Measurements from ENCODE around the gene C4orf36. TPM values are rescaled to one million over a fixed set of nuclear protein-coding genes. Genes with fewer than 3 reads are reported as not detected.

Gene C4orf36
- total and polyA plus RNA-seq, 2 donors (not counting 1 experiment from before 2014, with no cell fraction given), result 0.24 TPM; not detected in 1

GRCh38 chr4:86927843-86928395 is 35.7 kb upstream of the C4orf36 start:
- H3K9me3 ChIP-seq (ENCODE audit: control extremely low read depth in 1 of 3, control insufficient read depth in 2 of 3, insufficient read depth in 1 of 3, low read length in 2 of 3), result no peaks in the 10 kb centered on the region
- Mint-ChIP-seq H3K9me3 (ENCODE audit: insufficient read depth) (no peaks in the 10 kb centered on the region), H3K4me1 (peaks cover 14% of the 10 kb centered on the region), H3K27ac (no peak overlapping the region), H3K27me3 (no peaks in the 10 kb centered on the region), H3K4me3 (no peak overlapping the region)
- H3K4me1 ChIP-seq (ENCODE audit: control insufficient read depth in 2 of 2, insufficient read depth in 2 of 2, low read length in 2 of 2), result peaks cover 10 to 13% of the 10 kb centered on the region in 2 donors
- no peaks in the 10 kb centered on the region for H4K20me1 ChIP-seq (ENCODE audit: control insufficient read depth, insufficient read depth, low read length, poor library complexity, severe bottlenecking)
- no peaks in the 10 kb centered on the region for H3K36me3 ChIP-seq (replicated peaks in 1 of 2; ENCODE audit: control extremely low read depth in 1 of 2, control insufficient read depth in 1 of 2, extremely low read depth in 1 of 2, insufficient read depth in 2 of 2, low read length in 1 of 2)
- no peak overlapping the region for H3K9ac ChIP-seq (ENCODE audit: low read length)
- H3K79me2 ChIP-seq (ENCODE audit: control insufficient read depth, insufficient read depth, low read length), result peaks cover under 1% of the 10 kb centered on the region
- ChIA-PET CTCF (interaction anchor here (1.5 to 4.2 kb wide), 2 partner anchors 165 to 168 kb away, joined by 4 to 25 read pairs; no protein-coding TSS in a partner anchor), POLR2A (interaction anchor here (0.7 kb wide), 1 partner anchor 222 kb away, joined by 3 read pairs; no protein-coding TSS in a partner anchor)
- no peak for DNase-seq
- H3K27me3 ChIP-seq (replicated peaks in 1 of 4; ENCODE audit: control extremely low read depth in 1 of 4, control insufficient read depth in 3 of 4, insufficient read depth in 4 of 4, low read length in 3 of 4), result no peaks in the 10 kb centered on the region
- H2AFZ ChIP-seq (ENCODE audit: insufficient read depth, low read depth, low read length, poor library complexity, severe bottlenecking), result no peak overlapping the region
- WGBS (ENCODE audit: insufficient coverage), result no CpG with 5 or more reads among the region's 2 CpGs
- H3K4me2 ChIP-seq (replicated peaks; ENCODE audit: low read depth, low read length, poor library complexity, severe bottlenecking), result peak overlapping the region; percentile 2
- no peak overlapping the region for H3K4me3 ChIP-seq (ENCODE audit: control extremely low read depth in 1 of 5, extremely low read depth in 1 of 5, insufficient read depth in 1 of 5, low read depth in 2 of 5, low read length in 4 of 5)
- H3K27ac ChIP-seq (ENCODE audit: low read length in 2 of 2), result no peak overlapping the region
- ATAC-seq (ENCODE audit: low read depth), result no peak
- intact Hi-C loops (cut with micrococcal nuclease), result no loop called here
- TF ChIP-seq CTCF (IDR thresholded peaks at IDR 0.05), result no peak
- TF ChIP-seq EZH2 (IDR thresholded peaks at IDR 0.05; ENCODE audit: borderline replicate concordance, insufficient read depth, low read depth, low read length, poor library complexity, severe bottlenecking), result no peak

GRCh38 chr4:86926435-86927086 is 34.3 kb upstream of the C4orf36 start:
- no peak for TF ChIP-seq EZH2 (IDR thresholded peaks at IDR 0.05; ENCODE audit: borderline replicate concordance, insufficient read depth, low read depth, low read length, poor library complexity, severe bottlenecking)
- TF ChIP-seq CTCF (IDR thresholded peaks at IDR 0.05), result no peak
- DNase-seq (no peak), ATAC-seq (ENCODE audit: low read depth) (no peak)
- CTCF ChIA-PET, result interaction anchor here (1.5 to 4.2 kb wide), 2 partner anchors 166 to 169 kb away, joined by 4 to 25 read pairs; no protein-coding TSS in a partner anchor
- Mint-ChIP-seq H3K9me3 (ENCODE audit: insufficient read depth) (no peaks in the 10 kb centered on the region), H3K4me3 (no peak overlapping the region), H3K27ac (no peak overlapping the region), H3K4me1 (peaks cover 14% of the 10 kb centered on the region), H3K27me3 (no peaks in the 10 kb centered on the region)
- Histone ChIP-seq H3K4me2 (replicated peaks; ENCODE audit: low read depth, low read length, poor library complexity, severe bottlenecking) (no peak overlapping the region), H2AFZ (ENCODE audit: insufficient read depth, low read depth, low read length, poor library complexity, severe bottlenecking) (no peak overlapping the region), H3K9ac (ENCODE audit: low read length) (no peak overlapping the region), H3K27me3 (replicated peaks in 1 of 4; ENCODE audit: control extremely low read depth in 1 of 4, control insufficient read depth in 3 of 4, insufficient read depth in 4 of 4, low read length in 3 of 4) (no peaks in the 10 kb centered on the region), H3K4me3 (ENCODE audit: control extremely low read depth in 1 of 5, extremely low read depth in 1 of 5, insufficient read depth in 1 of 5, low read depth in 2 of 5, low read length in 4 of 5) (no peak overlapping the region), H3K9me3 (ENCODE audit: control extremely low read depth in 1 of 3, control insufficient read depth in 2 of 3, insufficient read depth in 1 of 3, low read length in 2 of 3) (no peaks in the 10 kb centered on the region), H3K4me1 (ENCODE audit: control insufficient read depth in 2 of 2, insufficient read depth in 2 of 2, low read length in 2 of 2) (peaks cover 10 to 16% of the 10 kb centered on the region in 2 donors), H3K79me2 (ENCODE audit: control insufficient read depth, insufficient read depth, low read length) (peaks cover 7% of the 10 kb centered on the region), H3K27ac (ENCODE audit: low read length in 2 of 2) (no peak overlapping the region), H4K20me1 (ENCODE audit: control insufficient read depth, insufficient read depth, low read length, poor library complexity, severe bottlenecking) (no peaks in the 10 kb centered on the region), H3K36me3 (replicated peaks in 1 of 2; ENCODE audit: control extremely low read depth in 1 of 2, control insufficient read depth in 1 of 2, extremely low read depth in 1 of 2, insufficient read depth in 2 of 2, low read length in 1 of 2) (no peaks in the 10 kb centered on the region)
- POLR2A ChIA-PET, result no interaction called here
- intact Hi-C loops (cut with micrococcal nuclease), result no loop called here
- 100% methylated on average over 1 of the region's 6 CpGs for WGBS (ENCODE audit: insufficient coverage)
